Vagina (tissue), 2 donors: ENCODE data around the gene ACRV1.

Experiments
- POLR2A ChIP-seq, 2 donors: fragments of 450-650 bp; IDR thresholded peaks; one replicate each; pipeline ENCODE4 v1.6.1; 2017; ENCODE audit warnings: antibody characterized with exemption in 2 of 2, mild to moderate bottlenecking in 2 of 2, moderate library complexity in 2 of 2
- TF ChIP-seq, protein P1 (sequence below), 3 experiments: fragments of 450-650 bp in 2 of 3; fragments of 200-600 bp in 1 of 3; sonication (generic) in 1 of 3; IDR thresholded peaks; one replicate each; pipeline ENCODE4 v1.5.1; 2017 to 2019; ENCODE audit warnings: antibody characterized with exemption in 3 of 3, mild to moderate bottlenecking in 2 of 3, moderate library complexity in 2 of 3

DNA sequence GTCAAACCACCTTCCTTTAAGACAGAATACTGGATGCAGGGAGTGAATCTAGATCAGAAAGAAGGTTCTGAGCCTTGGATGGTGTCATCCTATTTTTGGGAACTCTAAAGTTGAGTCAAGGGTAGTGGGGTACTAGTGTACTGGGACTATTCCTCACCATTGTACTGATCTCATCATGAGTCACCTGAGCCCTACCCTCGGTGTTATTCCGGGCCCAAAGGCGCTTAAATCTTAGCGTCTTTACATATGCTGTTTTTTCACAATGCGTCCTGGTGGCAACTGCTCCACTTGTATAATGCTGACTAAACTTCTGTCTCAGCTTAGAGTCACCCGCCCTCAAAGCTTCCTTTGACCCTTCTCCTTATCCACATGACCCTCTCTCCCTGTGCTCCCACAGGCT lies 40.1 kb upstream of the ACRV1 start:
- no peak for TF ChIP-seq POLR2A (IDR thresholded peaks at IDR 0.05)
- TF ChIP-seq, protein P1, sequence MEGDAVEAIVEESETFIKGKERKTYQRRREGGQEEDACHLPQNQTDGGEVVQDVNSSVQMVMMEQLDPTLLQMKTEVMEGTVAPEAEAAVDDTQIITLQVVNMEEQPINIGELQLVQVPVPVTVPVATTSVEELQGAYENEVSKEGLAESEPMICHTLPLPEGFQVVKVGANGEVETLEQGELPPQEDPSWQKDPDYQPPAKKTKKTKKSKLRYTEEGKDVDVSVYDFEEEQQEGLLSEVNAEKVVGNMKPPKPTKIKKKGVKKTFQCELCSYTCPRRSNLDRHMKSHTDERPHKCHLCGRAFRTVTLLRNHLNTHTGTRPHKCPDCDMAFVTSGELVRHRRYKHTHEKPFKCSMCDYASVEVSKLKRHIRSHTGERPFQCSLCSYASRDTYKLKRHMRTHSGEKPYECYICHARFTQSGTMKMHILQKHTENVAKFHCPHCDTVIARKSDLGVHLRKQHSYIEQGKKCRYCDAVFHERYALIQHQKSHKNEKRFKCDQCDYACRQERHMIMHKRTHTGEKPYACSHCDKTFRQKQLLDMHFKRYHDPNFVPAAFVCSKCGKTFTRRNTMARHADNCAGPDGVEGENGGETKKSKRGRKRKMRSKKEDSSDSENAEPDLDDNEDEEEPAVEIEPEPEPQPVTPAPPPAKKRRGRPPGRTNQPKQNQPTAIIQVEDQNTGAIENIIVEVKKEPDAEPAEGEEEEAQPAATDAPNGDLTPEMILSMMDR (IDR thresholded peaks at IDR 0.05), result no peak
